NCI-H1436 (cell line): Measurements from ENCODE around the gene ASCL1.
A peak's percentile ranks its signal among the peaks of the same experiment; 100 is the strongest.

ENCODE experiments used
- DNase-seq: peaks from one replicate; lab custom pipeline; 2025; lab: John Stamatoyannopoulos, UW

The ASCL1 gene

GRCh38 chr12:102957339-102958050 is at the start of gene ASCL1:
Gene ASCL1 (plus strand): TSS chr12:102957674. CDS start chr12:102958245, 571 bp downstream.
- DNase-seq = peak; percentile 93

GRCh38 chr12:102907918-102908317 is 49.6 kb upstream of the ASCL1 start:
- no peak for DNase-seq

- no peak for DNase-seq
These were observed 47.3 kb upstream of the ASCL1 start for GRCh38 chr12:102910137-102910536.

- no peak for DNase-seq
These were observed 46.7 kb upstream of the ASCL1 start for GRCh38 chr12:102910792-102911191.

GRCh38 chr12:102911320-102911719 is 46.2 kb upstream of the ASCL1 start:
- no peak for DNase-seq

GRCh38 chr12:102912258-102912657 is 45.2 kb upstream of the ASCL1 start:
- DNase-seq = no peak

- DNase-seq = no peak
These were observed 43.8 kb upstream of the ASCL1 start for GRCh38 chr12:102913453-102914226.

GRCh38 chr12:102916252-102917025 is 41.0 kb upstream of the ASCL1 start:
- DNase-seq = no peak

- DNase-seq = no peak
These were observed 40.3 kb upstream of the ASCL1 start, which contains the start of gene PAH for GRCh38 chr12:102917026-102917787. Gene PAH (minus strand): TSS chr12:102917244. CDS start chr12:102917130, 114 bp downstream.

- no peak for DNase-seq
These were observed 38.6 kb upstream of the ASCL1 start for GRCh38 chr12:102918840-102919239.

GRCh38 chr12:102920271-102920670 is 37.2 kb upstream of the ASCL1 start:
- DNase-seq = no peak

- no peak for DNase-seq
These were observed 36.2 kb upstream of the ASCL1 start for GRCh38 chr12:102921240-102921639.

- no peak for DNase-seq
These were observed 30.3 kb upstream of the ASCL1 start for GRCh38 chr12:102927220-102927619.

- no peak for DNase-seq
These were observed 24.3 kb upstream of the ASCL1 start for GRCh38 chr12:102933168-102933567.

GRCh38 chr12:102939059-102939458 is 18.4 kb upstream of the ASCL1 start:
- DNase-seq = no peak

GRCh38 chr12:102939670-102940222 is 17.7 kb upstream of the ASCL1 start:
- no peak for DNase-seq

GRCh38 chr12:102946042-102946441 is 11.4 kb upstream of the ASCL1 start:
- no peak for DNase-seq

GRCh38 chr12:102948941-102949352 is 8.5 kb upstream of the ASCL1 start:
- peak; percentile 61 for DNase-seq

GRCh38 chr12:102950107-102950949 is 7.1 kb upstream of the ASCL1 start:
- peak; percentile 49 for DNase-seq

GRCh38 chr12:102950950-102951619 is 6.4 kb upstream of the ASCL1 start:
- DNase-seq = peak; percentile 29
